GM21723 (cell line): ENCODE measurements around the gene OGFR.
"Not testable (repeated sequence)": the region's sequence is repeated elsewhere in the genome, so short reads cannot be mapped to it uniquely, and the experiment has no call there.

Experiments used
- ATAC-seq: cut with Tn5 transposase; IDR thresholded peaks from one replicate; pipeline ENCODE4 v1.9.1; 2021; ENCODE audit warnings: mild to moderate bottlenecking, moderate library complexity; ENCODE audit not compliant: unreplicated experiment

The OGFR gene

GRCh38 chr20:62836967-62837490, 32.4 kb downstream of the OGFR start:
- no peak for ATAC-seq

- no peak for ATAC-seq
These were observed 33.1 kb downstream of the OGFR start for GRCh38 chr20:62837790-62838127.

GRCh38 chr20:62838128-62838891, 33.7 kb downstream of the OGFR start:
- ATAC-seq, result no peak

GRCh38 chr20:62839261-62839660, 34.6 kb downstream of the OGFR start:
- ATAC-seq, result no peak

GRCh38 chr20:62839816-62840215, 35.2 kb downstream of the OGFR start:
- ATAC-seq, result no peak

- no peak for ATAC-seq
These were observed 35.9 kb downstream of the OGFR start for GRCh38 chr20:62840244-62841197.

- ATAC-seq, result no peak
These were observed 37.1 kb downstream of the OGFR start for GRCh38 chr20:62841705-62842212.

GRCh38 chr20:62843656-62844055, 39.0 kb downstream of the OGFR start:
- ATAC-seq, result no peak

- no peak for ATAC-seq
These were observed 39.5 kb downstream of the OGFR start for GRCh38 chr20:62844182-62844581.

GRCh38 chr20:62845416-62846160, 41.0 kb downstream of the OGFR start:
- no peak for ATAC-seq

GRCh38 chr20:62846166-62846890, 41.7 kb downstream of the OGFR start:
- no peak for ATAC-seq

- ATAC-seq, result not testable (repeated sequence)
These were observed 44.3 kb downstream of the OGFR start for GRCh38 chr20:62848917-62849316.

GRCh38 chr20:62849431-62849830, 44.8 kb downstream of the OGFR start:
- no peak for ATAC-seq

- no peak for ATAC-seq
These were observed 45.8 kb downstream of the OGFR start for GRCh38 chr20:62850333-62850974.

GRCh38 chr20:62852196-62852595, 47.6 kb downstream of the OGFR start:
- ATAC-seq, result no peak

GRCh38 chr20:62852841-62853240, 48.2 kb downstream of the OGFR start:
- ATAC-seq, result no peak

- not testable (repeated sequence) for ATAC-seq
These were observed 48.7 kb downstream of the OGFR start for GRCh38 chr20:62853304-62853703.

- no peak for ATAC-seq
These were observed 49.5 kb downstream of the OGFR start for GRCh38 chr20:62854121-62854520.

- ATAC-seq, result no peak
These were observed 50.5 kb downstream of the OGFR start for GRCh38 chr20:62855120-62855519.
